ENCODE measurements around the gene BPIFA3.
A peak's percentile ranks its signal among the peaks of the same experiment; 100 is the strongest.
"Not testable (repeated sequence)": the region's sequence is repeated elsewhere in the genome, so short reads cannot be mapped to it uniquely, and the experiment has no call there.

Gene BPIFA3

GRCh38 chr20:33217052-33217451, at the start of gene BPIFA3:
Gene BPIFA3, plus strand, starts transcription at chr20:33217352. Its CDS starts 185 bp downstream, at chr20:33217537.
- DNase-seq (ENCODE audit: low read depth in 2 of 2), result no peak

GRCh38 chr20:33167859-33168258, 49.3 kb upstream of the BPIFA3 start, which contains the start of gene BPIFA2:
Gene BPIFA2, plus strand, starts transcription at chr20:33168159. Its CDS starts 987 bp downstream, at chr20:33169146.
- no peak for DNase-seq (ENCODE audit: low read depth in 2 of 2)

- no peak for DNase-seq (ENCODE audit: low read depth in 2 of 2)
Observed at GRCh38 chr20:33169176-33169794, 47.9 kb upstream of the BPIFA3 start.

GRCh38 chr20:33172781-33173180, 44.4 kb upstream of the BPIFA3 start:
- DNase-seq (ENCODE audit: low read depth in 2 of 2), result no peak

GRCh38 chr20:33175123-33175522, 42.0 kb upstream of the BPIFA3 start:
- no peak for DNase-seq (ENCODE audit: low read depth in 2 of 2)

GRCh38 chr20:33176101-33176500, 41.1 kb upstream of the BPIFA3 start:
- no peak for DNase-seq (ENCODE audit: low read depth in 2 of 2)

- no peak for DNase-seq (ENCODE audit: low read depth in 2 of 2)
Observed at GRCh38 chr20:33177866-33178265, 39.3 kb upstream of the BPIFA3 start.

- DNase-seq (ENCODE audit: low read depth in 2 of 2), result no peak
Observed at GRCh38 chr20:33178726-33179125, 38.4 kb upstream of the BPIFA3 start.

- no peak for DNase-seq (ENCODE audit: low read depth in 2 of 2)
Observed at GRCh38 chr20:33180169-33180568, 37.0 kb upstream of the BPIFA3 start.

GRCh38 chr20:33181482-33182093, 35.6 kb upstream of the BPIFA3 start:
- no peak for DNase-seq (ENCODE audit: low read depth in 2 of 2)

GRCh38 chr20:33183312-33183711, 33.8 kb upstream of the BPIFA3 start:
- DNase-seq (ENCODE audit: low read depth in 2 of 2), result no peak

- DNase-seq (ENCODE audit: low read depth in 2 of 2), result not testable (repeated sequence)
Observed at GRCh38 chr20:33185031-33185590, 32.0 kb upstream of the BPIFA3 start.

GRCh38 chr20:33187491-33187890, 29.7 kb upstream of the BPIFA3 start:
- no peak for DNase-seq (ENCODE audit: low read depth in 2 of 2)

GRCh38 chr20:33188421-33188820, 28.7 kb upstream of the BPIFA3 start:
- DNase-seq (ENCODE audit: low read depth in 2 of 2), result no peak

GRCh38 chr20:33191484-33191883, 25.7 kb upstream of the BPIFA3 start:
- no peak for DNase-seq (ENCODE audit: low read depth in 2 of 2)

GRCh38 chr20:33191955-33192354, 25.2 kb upstream of the BPIFA3 start:
- no peak for DNase-seq (ENCODE audit: low read depth in 2 of 2)

GRCh38 chr20:33192912-33193501, 24.1 kb upstream of the BPIFA3 start:
- DNase-seq (ENCODE audit: low read depth in 2 of 2), result no peak

- DNase-seq (ENCODE audit: low read depth in 2 of 2), result no peak
Observed at GRCh38 chr20:33199026-33199425, 18.1 kb upstream of the BPIFA3 start.

GRCh38 chr20:33202451-33202850, 14.7 kb upstream of the BPIFA3 start:
- DNase-seq (ENCODE audit: low read depth in 2 of 2), result no peak

- no peak for DNase-seq (ENCODE audit: low read depth in 2 of 2)
Observed at GRCh38 chr20:33203444-33203843, 13.7 kb upstream of the BPIFA3 start.

GRCh38 chr20:33209789-33210188, 7.4 kb upstream of the BPIFA3 start:
- peak; percentile 20 to 21 for DNase-seq (ENCODE audit: low read depth in 2 of 2)

- DNase-seq (ENCODE audit: low read depth in 2 of 2), result no peak
Observed at GRCh38 chr20:33210371-33210770, 6.8 kb upstream of the BPIFA3 start.

All from fibroblast of skin of left quadriceps (primary cell).